SK-N-SH treated with all-trans-retinoic acid at 6 μM for 48 hours (cell line): ENCODE data around the gene PRCC.

Source experiments
- ATAC-seq: fragments of 200-7000 bp; cut with Tn5 transposase; 3 replicates; pipeline ENCODE4 v1.9.1; 2020; ENCODE audit warnings: mild to moderate bottlenecking, moderate library complexity
- ARNTL ChIP-seq: fragments of 450-650 bp; formaldehyde crosslinking; IDR thresholded peaks from 2 replicates; pipeline ENCODE4 v1.5.0; 2020; ENCODE audit warnings: low read depth, mild to moderate bottlenecking, moderate library complexity, borderline replicate concordance
- CSDC2 ChIP-seq: fragments of 250-450 bp; sonication (Bioruptor Pico); IDR thresholded peaks from 2 replicates; pipeline ENCODE4 v1.5.0; 2020; ENCODE audit warnings: mild to moderate bottlenecking, moderate library complexity
- CSRNP3 ChIP-seq: fragments of 250-450 bp; sonication (Bioruptor Pico); IDR thresholded peaks from 2 replicates; pipeline ENCODE4 v1.5.1; 2021; ENCODE audit warnings: mild to moderate bottlenecking, moderate library complexity
- ESRRG ChIP-seq: fragments of 250-450 bp; sonication (Bioruptor Pico); IDR thresholded peaks from 2 replicates; pipeline ENCODE4 v1.6.1; 2021; ENCODE audit warnings: mild to moderate bottlenecking
- ISL1 ChIP-seq: fragments of 250-450 bp; sonication (Bioruptor Pico); IDR thresholded peaks from 2 replicates; pipeline ENCODE4 v2.1.2; 2022; ENCODE audit warnings: mild to moderate bottlenecking, moderate library complexity
- OSR1 ChIP-seq: fragments of 250-450 bp; sonication (Bioruptor Pico); IDR thresholded peaks from 2 replicates; pipeline ENCODE4 v1.8.0; 2022; ENCODE audit warnings: moderate library complexity, mild to moderate bottlenecking, inconsistent platforms
- POU6F1 ChIP-seq: fragments of 250-450 bp; sonication (Bioruptor Pico); IDR thresholded peaks from 2 replicates; pipeline ENCODE4 v1.8.0; 2021; ENCODE audit warnings: low read depth, mild to moderate bottlenecking, moderate library complexity, borderline replicate concordance
- PPARA ChIP-seq: fragments of 250-450 bp; sonication (Bioruptor Pico); IDR thresholded peaks from 2 replicates; pipeline ENCODE4 v1.5.0; 2020; ENCODE audit warnings: mild to moderate bottlenecking, borderline replicate concordance
- RARB ChIP-seq: fragments of 250-450 bp; sonication (Bioruptor Pico); IDR thresholded peaks from 2 replicates; pipeline ENCODE4 v1.8.0; 2021; ENCODE audit warnings: mild to moderate bottlenecking, moderate library complexity
- SNAI2 ChIP-seq: fragments of 250-450 bp; sonication (Bioruptor Pico); IDR thresholded peaks from 2 replicates; pipeline ENCODE4 v1.5.0; 2020; ENCODE audit warnings: mild to moderate bottlenecking, moderate library complexity
- TCF4 ChIP-seq: fragments of 250-450 bp; sonication (Bioruptor Pico); IDR thresholded peaks from 2 replicates; pipeline ENCODE4 v1.8.0; 2021; ENCODE audit warnings: mild to moderate bottlenecking, moderate library complexity, borderline replicate concordance
- ZC3H10 ChIP-seq: fragments of 250-450 bp; sonication (Bioruptor Pico); IDR thresholded peaks from 2 replicates; pipeline ENCODE4 v1.5.1; 2021; ENCODE audit warnings: mild to moderate bottlenecking, moderate library complexity
- ZFP30 ChIP-seq: fragments of 450-650 bp; formaldehyde crosslinking; IDR thresholded peaks from 2 replicates; pipeline ENCODE4 v1.5.0; 2022; ENCODE audit warnings: mild to moderate bottlenecking, moderate library complexity
- ZNF565 ChIP-seq: fragments of 450-650 bp; formaldehyde crosslinking; conservative IDR thresholded peaks from 2 replicates; pipeline ENCODE4 v1.5.0; 2020; ENCODE audit warnings: low read depth, mild to moderate bottlenecking, moderate library complexity
- ZNF70 ChIP-seq: fragments of 450-650 bp; formaldehyde crosslinking; IDR thresholded peaks from 2 replicates; pipeline ENCODE4 v1.5.0; 2020; ENCODE audit warnings: mild to moderate bottlenecking, moderate library complexity
- ZNF8 ChIP-seq: fragments of 450-650 bp; formaldehyde crosslinking; IDR thresholded peaks from 2 replicates; pipeline ENCODE4 v1.5.0; 2020; ENCODE audit warnings: mild to moderate bottlenecking, moderate library complexity
- TF ChIP-seq, protein P1 (sequence below): fragments of 250-450 bp; sonication (Bioruptor Pico); IDR thresholded peaks from 2 replicates; pipeline ENCODE4 v1.5.0; 2020; ENCODE audit warnings: mild to moderate bottlenecking, moderate library complexity
- TF ChIP-seq, protein P2 (sequence below): fragments of 250-450 bp; sonication (Bioruptor Pico); IDR thresholded peaks from 2 replicates; pipeline ENCODE4 v1.5.1; 2020; ENCODE audit warnings: low read depth, mild to moderate bottlenecking, moderate library complexity

PRCC gene

GRCh38 chr1:156743367-156744302, 23.7 kb upstream of the PRCC start:
- ATAC-seq = no peak
- TF ChIP-seq, protein P1, sequence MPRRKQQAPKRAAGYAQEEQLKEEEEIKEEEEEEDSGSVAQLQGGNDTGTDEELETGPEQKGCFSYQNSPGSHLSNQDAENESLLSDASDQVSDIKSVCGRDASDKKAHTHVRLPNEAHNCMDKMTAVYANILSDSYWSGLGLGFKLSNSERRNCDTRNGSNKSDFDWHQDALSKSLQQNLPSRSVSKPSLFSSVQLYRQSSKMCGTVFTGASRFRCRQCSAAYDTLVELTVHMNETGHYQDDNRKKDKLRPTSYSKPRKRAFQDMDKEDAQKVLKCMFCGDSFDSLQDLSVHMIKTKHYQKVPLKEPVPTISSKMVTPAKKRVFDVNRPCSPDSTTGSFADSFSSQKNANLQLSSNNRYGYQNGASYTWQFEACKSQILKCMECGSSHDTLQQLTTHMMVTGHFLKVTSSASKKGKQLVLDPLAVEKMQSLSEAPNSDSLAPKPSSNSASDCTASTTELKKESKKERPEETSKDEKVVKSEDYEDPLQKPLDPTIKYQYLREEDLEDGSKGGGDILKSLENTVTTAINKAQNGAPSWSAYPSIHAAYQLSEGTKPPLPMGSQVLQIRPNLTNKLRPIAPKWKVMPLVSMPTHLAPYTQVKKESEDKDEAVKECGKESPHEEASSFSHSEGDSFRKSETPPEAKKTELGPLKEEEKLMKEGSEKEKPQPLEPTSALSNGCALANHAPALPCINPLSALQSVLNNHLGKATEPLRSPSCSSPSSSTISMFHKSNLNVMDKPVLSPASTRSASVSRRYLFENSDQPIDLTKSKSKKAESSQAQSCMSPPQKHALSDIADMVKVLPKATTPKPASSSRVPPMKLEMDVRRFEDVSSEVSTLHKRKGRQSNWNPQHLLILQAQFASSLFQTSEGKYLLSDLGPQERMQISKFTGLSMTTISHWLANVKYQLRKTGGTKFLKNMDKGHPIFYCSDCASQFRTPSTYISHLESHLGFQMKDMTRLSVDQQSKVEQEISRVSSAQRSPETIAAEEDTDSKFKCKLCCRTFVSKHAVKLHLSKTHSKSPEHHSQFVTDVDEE (CRISPR knock-in tag) = no peak
- no peak for TF ChIP-seq ZNF70
- no peak for TF ChIP-seq SNAI2 (CRISPR knock-in tag)
- TF ChIP-seq, all 23 proteins: peak for 0

DNA sequence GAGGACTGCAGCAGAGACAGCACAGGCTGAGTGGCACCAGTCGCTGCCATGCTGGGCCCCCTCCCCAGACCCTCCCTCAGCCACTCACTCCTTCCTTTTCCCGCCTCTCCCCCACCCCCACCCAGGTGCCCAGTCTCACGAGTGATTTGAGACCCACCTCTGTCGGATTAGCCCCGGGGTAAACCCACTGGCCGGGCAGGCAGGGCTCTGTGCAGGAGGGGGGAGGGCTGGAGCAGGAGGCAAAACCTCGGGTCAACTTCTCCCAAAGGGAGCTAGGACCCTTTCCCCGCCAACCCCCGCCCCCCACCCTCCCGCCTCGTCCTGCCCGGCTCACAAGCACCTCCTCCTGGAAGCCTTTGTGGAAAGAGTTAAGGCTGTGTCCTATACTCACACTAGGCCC, 23.0 kb upstream of the PRCC start:
- TF ChIP-seq POU6F1 (CRISPR knock-in tag) (no peak), PPARA (CRISPR knock-in tag) (no peak), RARB (no peak), ZNF70 (no peak), OSR1 (CRISPR knock-in tag) (no peak), SNAI2 (CRISPR knock-in tag) (no peak), ARNTL (CRISPR knock-in tag) (no peak), ZFP30 (CRISPR knock-in tag) (no peak), ZNF8 (CRISPR knock-in tag) (no peak)
- TF ChIP-seq, protein P2, sequence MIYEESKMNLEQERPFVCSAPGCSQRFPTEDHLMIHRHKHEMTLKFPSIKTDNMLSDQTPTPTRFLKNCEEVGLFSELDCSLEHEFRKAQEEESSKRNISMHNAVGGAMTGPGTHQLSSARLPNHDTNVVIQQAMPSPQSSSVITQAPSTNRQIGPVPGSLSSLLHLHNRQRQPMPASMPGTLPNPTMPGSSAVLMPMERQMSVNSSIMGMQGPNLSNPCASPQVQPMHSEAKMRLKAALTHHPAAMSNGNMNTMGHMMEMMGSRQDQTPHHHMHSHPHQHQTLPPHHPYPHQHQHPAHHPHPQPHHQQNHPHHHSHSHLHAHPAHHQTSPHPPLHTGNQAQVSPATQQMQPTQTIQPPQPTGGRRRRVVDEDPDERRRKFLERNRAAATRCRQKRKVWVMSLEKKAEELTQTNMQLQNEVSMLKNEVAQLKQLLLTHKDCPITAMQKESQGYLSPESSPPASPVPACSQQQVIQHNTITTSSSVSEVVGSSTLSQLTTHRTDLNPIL = no peak
- no peak for ATAC-seq

DNA sequence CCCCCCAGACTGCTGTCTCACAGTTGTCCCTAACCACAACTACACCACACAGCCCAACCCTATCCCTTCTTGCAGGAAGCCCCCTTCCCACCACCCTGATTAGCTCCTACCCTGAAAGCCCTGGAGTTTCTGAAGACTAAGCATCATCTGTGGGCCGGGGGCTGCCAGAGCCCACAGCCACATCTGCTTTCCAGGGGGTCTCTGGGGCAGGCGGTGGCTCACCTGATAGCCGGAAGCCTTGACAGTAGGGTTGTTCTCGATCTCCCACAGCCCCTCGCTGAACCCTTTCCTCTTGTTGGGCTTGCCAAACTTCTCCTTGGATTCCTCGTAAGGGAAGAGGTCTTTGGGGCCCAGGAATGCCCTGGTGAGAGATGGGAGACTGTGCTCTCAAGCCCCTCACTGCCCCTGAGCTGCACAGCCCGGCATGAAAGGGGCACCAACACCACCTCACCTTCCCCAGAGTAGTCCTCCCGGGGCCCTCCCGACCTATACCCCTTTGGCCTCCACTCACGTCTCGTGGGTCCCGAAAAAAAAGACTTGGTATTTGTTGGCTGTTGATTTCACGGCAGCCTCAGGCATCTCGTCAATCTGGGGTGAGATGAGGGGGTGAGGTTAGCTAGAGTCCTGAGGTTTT, 22.4 kb upstream of the PRCC start:
- no peak for ATAC-seq
- TF ChIP-seq OSR1 (CRISPR knock-in tag) (no peak), RARB (no peak), ZNF70 (no peak), ZC3H10 (no peak), ZNF565 (no peak), ISL1 (CRISPR knock-in tag) (no peak), CSDC2 (no peak), ARNTL (CRISPR knock-in tag) (no peak), TCF4 (no peak), CSRNP3 (no peak), PPARA (CRISPR knock-in tag) (no peak), SNAI2 (CRISPR knock-in tag) (no peak), ZNF8 (CRISPR knock-in tag) (no peak)
- TF ChIP-seq, all 23 proteins: peak for 0

GRCh38 chr1:156745881-156746280, 21.5 kb upstream of the PRCC start:
- TF ChIP-seq, protein P1 (CRISPR knock-in tag) = no peak
- no peak for TF ChIP-seq CSRNP3
- no peak for TF ChIP-seq ZNF8 (CRISPR knock-in tag)
- TF ChIP-seq, protein P2 = no peak
- no peak for TF ChIP-seq ESRRG (CRISPR knock-in tag)
- no peak for ATAC-seq
